HCT116 (cell line): ENCODE measurements around the gene ROS1. TPM values are rescaled to one million over a fixed set of nuclear protein-coding genes. Genes with fewer than 3 reads are reported as not detected.

ENCODE experiments used
- ATAC-seq: fragments of 200-7000 bp; cut with Tn5 transposase; 2 replicates; pipeline ENCODE4 v1.9.1; 2020; ENCODE audit warnings: mild to moderate bottlenecking, moderate library complexity
- BruUV-seq: library from RNA; stranded (reverse); fragments of 400-500 nt; replicated peaks from 2 replicates; lab custom pipeline; 2021; lab: Mats Ljungman, UMichigan
- CTCF ChIA-PET: fragments of 300-600 bp; sonication (Branson Sonifier 250); formaldehyde crosslinking; loops from one replicate; lab custom pipeline; 2021; ENCODE audit warnings: antibody characterized with exemption; lab: Charles Lee
- POLR2A ChIA-PET: fragments of 300-600, 350-600 bp; sonication (Branson Sonifier 250); formaldehyde crosslinking; loops from one replicate; lab custom pipeline; 2021; ENCODE audit warnings: antibody characterized with exemption; lab: Charles Lee
- RAD21 ChIA-PET, 2 experiments: fragments of 300-600 bp; sonication (Branson Sonifier 250); formaldehyde crosslinking; loops; one replicate each; lab custom pipeline; 2023; ENCODE audit warnings: low total read pairs in 2 of 2; ENCODE audit not compliant: uncharacterized antibody in 2 of 2, unreplicated experiment in 2 of 2, low non-redundant PET in 1 of 2; lab: Charles Lee
- DNase-seq: peaks from one replicate; pipeline ENCODE4 v3.0.0-alpha.2; 2010; ENCODE audit warnings: low read depth, low spot score
- H2AFZ ChIP-seq: fragments of 200-600 bp; shearing (Covaris generic), sonication (generic); 2 replicates; pipeline ENCODE4 v1.6.1; 2017; ENCODE audit warnings: low read depth, mixed run types, mixed read lengths, antibody characterized with exemption, low read length; ENCODE audit not compliant: poor library complexity, severe bottlenecking
- H3K27ac ChIP-seq: 2 replicates; pipeline ENCODE4 v1.5.1; 2012; ENCODE audit warnings: low read depth, low read length
- H3K27me3 ChIP-seq: fragments of 200-600 bp; sonication (generic); 2 replicates; pipeline ENCODE4 v1.6.1; 2016; ENCODE audit warnings: mixed run types, low read length, mixed read lengths; ENCODE audit not compliant: insufficient read depth
- H3K36me3 ChIP-seq, 2 experiments: fragments of 200-500 bp in 1 of 2; fragments of 200-600 bp in 1 of 2; sonication (Bioruptor generic) in 1 of 2; sonication (generic) in 1 of 2; 2 replicates each; pipeline versions ENCODE4 v1.5.1 to v1.6.1; 2014 to 2016; ENCODE audit warnings: low read length in 2 of 2, inconsistent platforms in 1 of 2, mixed read lengths in 1 of 2, mixed run types in 1 of 2; ENCODE audit not compliant: insufficient read depth in 2 of 2, control insufficient read depth in 1 of 2
- H3K4me1 ChIP-seq, 2 experiments: fragments of 200-600 bp in 1 of 2; sonication (generic) in 1 of 2; 2 replicates each; pipeline versions ENCODE4 v1.5.1 to v1.6.1; 2012 to 2017; ENCODE audit warnings: low read length in 2 of 2, inconsistent platforms in 1 of 2, mild to moderate bottlenecking in 1 of 2, mixed read lengths in 1 of 2, mixed run types in 1 of 2, moderate library complexity in 1 of 2; ENCODE audit not compliant: insufficient read depth in 2 of 2, control insufficient read depth in 1 of 2
- H3K4me2 ChIP-seq: fragments of 200-600 bp; sonication (generic); 2 replicates; pipeline ENCODE4 v1.6.1; 2017; ENCODE audit warnings: mixed run types, low read length, mixed read lengths
- H3K4me3 ChIP-seq, 2 experiments: fragments of 200-600 bp in 1 of 2; sonication (generic) in 1 of 2; replicated peaks in 1 of 2; 2 replicates each; pipeline ENCODE4 v1.5.1; 2011 to 2016; ENCODE audit warnings: low read length in 2 of 2, control low read depth in 1 of 2, low read depth in 1 of 2, mild to moderate bottlenecking in 1 of 2, mixed read lengths in 1 of 2, mixed run types in 1 of 2
- H3K79me2 ChIP-seq: fragments of 200-600 bp; sonication (generic); 2 replicates; pipeline ENCODE4 v1.6.1; 2017; ENCODE audit warnings: mild to moderate bottlenecking, mixed run types, low read length, moderate library complexity, mixed read lengths; ENCODE audit not compliant: insufficient read depth
- H3K9ac ChIP-seq: fragments of 200-600 bp; sonication (generic); 2 replicates; pipeline ENCODE4 v1.6.1; 2016; ENCODE audit warnings: low read length, mixed read lengths
- H3K9me2 ChIP-seq: fragments of 200-600 bp; sonication (generic), shearing (Covaris generic); 2 replicates; pipeline ENCODE4 v1.6.1; 2017; ENCODE audit warnings: mixed run types, mild to moderate bottlenecking, moderate library complexity; ENCODE audit not compliant: insufficient read depth
- H3K9me3 ChIP-seq, 2 experiments: fragments of 200-500 bp in 1 of 2; fragments of 200-600 bp in 1 of 2; sonication (Bioruptor generic) in 1 of 2; sonication (generic) in 1 of 2; 2 replicates each; pipeline ENCODE4 v1.6.1; 2014 to 2017; ENCODE audit warnings: low read length in 2 of 2, mixed read lengths in 2 of 2, inconsistent platforms in 1 of 2, low read depth in 1 of 2, mild to moderate bottlenecking in 1 of 2, mixed run types in 1 of 2, moderate library complexity in 1 of 2; ENCODE audit not compliant: control insufficient read depth in 1 of 2, insufficient read depth in 1 of 2
- H4K20me1 ChIP-seq: fragments of 200-600 bp; sonication (generic), shearing (Covaris generic); 2 replicates; pipeline ENCODE4 v1.6.1; 2017; ENCODE audit warnings: mixed run types, mild to moderate bottlenecking, moderate library complexity; ENCODE audit not compliant: insufficient read depth
- CEBPB ChIP-seq: IDR thresholded peaks from 2 replicates; pipeline ENCODE4 v1.6.1; 2012; ENCODE audit warnings: low read depth
- ELF1 ChIP-seq: IDR thresholded peaks from 2 replicates; pipeline ENCODE4 v1.6.1; 2012; ENCODE audit warnings: low read depth, borderline replicate concordance
- FOSL1 ChIP-seq: IDR thresholded peaks from 2 replicates; pipeline ENCODE4 v1.6.1; 2012; ENCODE audit warnings: low read depth
- JUND ChIP-seq: IDR thresholded peaks from 2 replicates; pipeline ENCODE4 v1.6.1; 2012
- POLR2AphosphoS5 ChIP-seq: IDR thresholded peaks from 2 replicates; pipeline ENCODE4 v1.6.1; 2011; ENCODE audit warnings: mild to moderate bottlenecking, low read depth, low read length, moderate library complexity
- SP1 ChIP-seq: IDR thresholded peaks from 2 replicates; pipeline ENCODE4 v1.6.1; 2012; ENCODE audit warnings: low read depth
- SRF ChIP-seq: IDR thresholded peaks from 2 replicates; pipeline ENCODE4 v1.6.1; 2012; ENCODE audit warnings: low read depth
- YY1 ChIP-seq: IDR thresholded peaks from 2 replicates; pipeline ENCODE4 v1.6.1; 2011; ENCODE audit warnings: low read length, low read depth, moderate library complexity, mild to moderate bottlenecking; ENCODE audit not compliant: insufficient replicate concordance; ENCODE audit errors: extremely low read depth
- ZFX ChIP-seq: fragments of 450-650 bp; IDR thresholded peaks from 2 replicates; pipeline ENCODE4 v1.6.1; 2017
- ZNF274 ChIP-seq: fragments of 200-500 bp; sonication (Bioruptor generic); IDR thresholded peaks from 2 replicates; pipeline ENCODE4 v1.6.1; 2014; ENCODE audit warnings: mild to moderate bottlenecking, low read depth, low read length, inconsistent platforms
- intact Hi-C: fragments of 100-400 bp; cut with micrococcal nuclease; formaldehyde crosslinking; loops from 2 replicates; pipeline ENCODE4 v1.10.0; 2022
- total RNA-seq: library from RNA; stranded (reverse); gene quantifications from one replicate; pipeline ENCODE4 v1.2.1, GENCODE V29; 2021; ENCODE audit not compliant: unreplicated experiment

ROS1 gene
- total RNA-seq, 1 experiment from 2014 or later, result not detected

- H3K4me1 ChIP-seq, result peaks cover 0 to 3% of the 10 kb centered on the region in 2 experiments; a peak in 1 of 4 replicates
- H3K9me3 ChIP-seq, result no peaks in the 10 kb centered on the region
- H3K9me2 ChIP-seq, result no peaks in the 10 kb centered on the region
- no peak overlapping the region for H3K9ac ChIP-seq
- no peaks in the 10 kb centered on the region for H3K27me3 ChIP-seq
- DNase-seq (no peak), ATAC-seq (no peak)
- TF ChIP-seq JUND (no peak), POLR2AphosphoS5 (no peak), SRF (no peak), FOSL1 (peak; percentile 17; the same call in 1 of the 2 replicates), CEBPB (peak; percentile 92), YY1 (no peak), ZFX (no peak), ELF1 (no peak)
- intact Hi-C loops, result no loop called here
- H3K27ac ChIP-seq, result no peak overlapping the region
- H3K36me3 ChIP-seq, result no peaks in the 10 kb centered on the region
- H3K4me2 ChIP-seq, result peak overlapping the region; percentile 15; the same call in 1 of the 2 replicates
- H3K79me2 ChIP-seq, result no peaks in the 10 kb centered on the region
- ChIA-PET RAD21 (no interaction called here), POLR2A (no interaction called here), CTCF (no interaction called here)
- no peak overlapping the region for H3K4me3 ChIP-seq
- no TSS peak for BruUV-seq
- H4K20me1 ChIP-seq, result no peaks in the 10 kb centered on the region
- no peak overlapping the region for H2AFZ ChIP-seq
These were observed 36.3 kb downstream of the ROS1 start for GRCh38 chr6:117389227-117390057.

GRCh38 chr6:117387454-117387974 is 38.2 kb downstream of the ROS1 start:
- H2AFZ ChIP-seq, result no peak overlapping the region
- intact Hi-C loops, result no loop called here
- H3K27ac ChIP-seq, result no peak overlapping the region
- H3K9me2 ChIP-seq, result no peaks in the 10 kb centered on the region
- no peaks in the 10 kb centered on the region for H3K9me3 ChIP-seq
- DNase-seq (no peak), ATAC-seq (no peak)
- ChIA-PET CTCF (no interaction called here), RAD21 (no interaction called here), POLR2A (no interaction called here)
- no TSS peak for BruUV-seq
- no peaks in the 10 kb centered on the region for H3K36me3 ChIP-seq
- H3K79me2 ChIP-seq, result no peaks in the 10 kb centered on the region
- peaks cover 0 to 3% of the 10 kb centered on the region in 2 experiments; a peak in 1 of 4 replicates for H3K4me1 ChIP-seq
- H3K4me2 ChIP-seq, result no peak overlapping the region
- no peak for TF ChIP-seq SP1
- no peak for TF ChIP-seq ZNF274
- no peaks in the 10 kb centered on the region for H3K27me3 ChIP-seq
- H3K4me3 ChIP-seq, result no peak overlapping the region
- no peaks in the 10 kb centered on the region for H4K20me1 ChIP-seq
- no peak overlapping the region for H3K9ac ChIP-seq
